SH-SY5Y (cell line): ENCODE results near the gene RFPL4AL1.

ENCODE experiments used
- GATA2 ChIP-seq: IDR thresholded peaks from 2 replicates; pipeline ENCODE4 v1.6.1; 2011; ENCODE audit warnings: mild to moderate bottlenecking, low read depth, low read length
- GATA3 ChIP-seq: IDR thresholded peaks from 2 replicates; pipeline ENCODE4 v1.6.1; 2011; ENCODE audit warnings: low read depth, mild to moderate bottlenecking, low read length, moderate library complexity

DNA sequence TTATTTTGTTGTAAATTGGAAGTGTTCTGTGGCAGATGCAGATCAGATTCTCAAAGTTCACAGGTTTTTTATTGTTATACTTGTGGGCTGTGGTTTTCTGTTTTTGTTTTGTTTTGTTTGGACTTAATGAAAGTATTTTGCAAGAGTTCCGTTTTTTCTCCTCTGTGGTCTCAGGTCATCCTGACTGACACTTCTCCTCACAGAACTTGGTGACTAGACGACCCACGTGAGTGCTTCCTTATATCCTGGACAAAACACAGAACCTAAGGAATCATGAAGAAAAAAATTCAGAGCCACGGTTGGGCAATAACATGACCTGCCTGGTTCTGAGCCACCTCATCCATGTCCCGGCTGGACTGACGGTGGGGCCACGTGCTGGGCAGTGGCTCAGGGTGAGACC, 2.5 kb upstream of the RFPL4AL1 start:
- TF ChIP-seq GATA2, result no peak
- TF ChIP-seq GATA3, result no peak
